Stimulated activated CD8-positive, alpha-beta memory T cell treated with anti-CD3 and anti-CD28 coated beads, Interleukin-15, amount 100 ng/mL, for 1 hour (primary cell): Measurements from ENCODE around the gene SPNS2.

ENCODE experiments used
- DNase-seq: peaks from one replicate; pipeline ENCODE4 v3.0.0-alpha.2; 2020; ENCODE audit warnings: low read depth

Gene SPNS2

GRCh38 chr17:4503283-4504025 lies 4.8 kb downstream of the SPNS2 start:
- DNase-seq = no peak

- no peak for DNase-seq
Observed at GRCh38 chr17:4504188-4504587, 5.5 kb downstream of the SPNS2 start.

- no peak for DNase-seq
Observed at GRCh38 chr17:4505187-4505586, 6.5 kb downstream of the SPNS2 start.

GRCh38 chr17:4506175-4506813 lies 7.6 kb downstream of the SPNS2 start:
- no peak for DNase-seq

GRCh38 chr17:4506892-4507291 lies 8.2 kb downstream of the SPNS2 start:
- DNase-seq = no peak

GRCh38 chr17:4507361-4508111 lies 8.9 kb downstream of the SPNS2 start:
- no peak for DNase-seq

GRCh38 chr17:4508207-4508606 lies 9.5 kb downstream of the SPNS2 start:
- DNase-seq = no peak

GRCh38 chr17:4509401-4509800 lies 10.7 kb downstream of the SPNS2 start:
- DNase-seq = no peak

- no peak for DNase-seq
Observed at GRCh38 chr17:4509923-4510617, 11.4 kb downstream of the SPNS2 start.

- DNase-seq = no peak
Observed at GRCh38 chr17:4510618-4510941, 11.9 kb downstream of the SPNS2 start.

GRCh38 chr17:4511199-4511932 lies 12.7 kb downstream of the SPNS2 start:
- DNase-seq = no peak

- no peak for DNase-seq
Observed at GRCh38 chr17:4512156-4513112, 13.8 kb downstream of the SPNS2 start.

- no peak for DNase-seq
Observed at GRCh38 chr17:4513113-4514032, 14.7 kb downstream of the SPNS2 start.

GRCh38 chr17:4514206-4514605 lies 15.5 kb downstream of the SPNS2 start:
- no peak for DNase-seq

GRCh38 chr17:4514779-4515178 lies 16.1 kb downstream of the SPNS2 start:
- no peak for DNase-seq

GRCh38 chr17:4515501-4515900 lies 16.8 kb downstream of the SPNS2 start:
- DNase-seq = no peak

GRCh38 chr17:4516735-4517134 lies 18.1 kb downstream of the SPNS2 start:
- DNase-seq = no peak

- no peak for DNase-seq
Observed at GRCh38 chr17:4518901-4519300, 20.2 kb downstream of the SPNS2 start.

GRCh38 chr17:4519361-4519788 lies 20.7 kb downstream of the SPNS2 start:
- no peak for DNase-seq
